Activated T-cell treated with anti-CD3 and anti-CD28 coated beads, Interleukin-2, amount 50 U/mL, for 4 hours (primary cell): ENCODE data around the gene PITPNC1. TPM values are rescaled to one million over a fixed set of nuclear protein-coding genes. Genes with fewer than 3 reads are reported as not detected.
"Not testable (repeated sequence)": the region's sequence is repeated elsewhere in the genome, so short reads cannot be mapped to it uniquely, and the experiment has no call there.

ENCODE experiments used
- ATAC-seq, 2 donors: fragments of 200-7000 bp; cut with Tn5 transposase; one replicate each; pipeline ENCODE4 v1.10.0; 2021
- DNase-seq: peaks from one replicate; pipeline ENCODE4 v3.0.0-alpha.2; 2020
- H3K27me3 Mint-ChIP-seq: one replicate; pipeline ENCODE4 v1.8.0; 2021; ENCODE audit warnings: low read depth, mixed read lengths
- H3K36me3 Mint-ChIP-seq: one replicate; pipeline ENCODE4 v1.8.0; 2022; ENCODE audit warnings: mixed read lengths; ENCODE audit not compliant: insufficient read depth
- H3K4me1 Mint-ChIP-seq: one replicate; pipeline ENCODE4 v1.8.0; 2021; ENCODE audit warnings: low read depth, mixed read lengths
- H3K4me3 Mint-ChIP-seq: one replicate; pipeline ENCODE4 v1.8.0; 2021; ENCODE audit warnings: mild to moderate bottlenecking, moderate library complexity, mixed read lengths
- H3K9me3 Mint-ChIP-seq: one replicate; pipeline ENCODE4 v1.8.0; 2021; ENCODE audit warnings: mixed read lengths
- total RNA-seq, 3 donors: library from RNA; stranded (reverse); gene quantifications; one replicate each; pipeline ENCODE4 v1.2.1, GENCODE V29; 2021

The PITPNC1 gene
- total RNA-seq, 3 donors from 2014 or later = 14.3 to 28.0 (median 19.7) TPM

GRCh38 chr17:67725807-67726206, 348.7 kb downstream of the PITPNC1 start:
- H3K4me3 Mint-ChIP-seq = peak overlapping the region; percentile 37
- ATAC-seq = no peak
- H3K36me3 Mint-ChIP-seq = peaks cover 45% of the 10 kb centered on the region
- DNase-seq = no peak
- H3K9me3 Mint-ChIP-seq = no peaks in the 10 kb centered on the region
- H3K4me1 Mint-ChIP-seq = peaks cover 32% of the 10 kb centered on the region
- no peaks in the 10 kb centered on the region for H3K27me3 Mint-ChIP-seq

GRCh38 chr17:67727152-67728039, 350.3 kb downstream of the PITPNC1 start:
- not testable (repeated sequence) for DNase-seq, H3K4me3 Mint-ChIP-seq, H3K27me3 Mint-ChIP-seq, ATAC-seq, H3K9me3 Mint-ChIP-seq
- H3K4me1 Mint-ChIP-seq = peaks cover 33% of the 10 kb centered on the region
- peaks cover 43% of the 10 kb centered on the region for H3K36me3 Mint-ChIP-seq

GRCh38 chr17:67729903-67730302, 352.8 kb downstream of the PITPNC1 start:
- no peak for ATAC-seq
- H3K9me3 Mint-ChIP-seq = no peaks in the 10 kb centered on the region
- peaks cover 45% of the 10 kb centered on the region for H3K4me1 Mint-ChIP-seq
- no peak for DNase-seq
- no peak overlapping the region for H3K4me3 Mint-ChIP-seq
- no peaks in the 10 kb centered on the region for H3K27me3 Mint-ChIP-seq
- peaks cover 56% of the 10 kb centered on the region for H3K36me3 Mint-ChIP-seq

- Mint-ChIP-seq H3K9me3 (no peaks in the 10 kb centered on the region), H3K36me3 (peaks cover 50% of the 10 kb centered on the region), H3K27me3 (no peaks in the 10 kb centered on the region), H3K4me1 (peaks cover 37% of the 10 kb centered on the region), H3K4me3 (no peak overlapping the region)
- no peak for DNase-seq
- ATAC-seq = no peak
These were observed 353.6 kb downstream of the PITPNC1 start for GRCh38 chr17:67730731-67731130.

GRCh38 chr17:67733449-67733848, 356.4 kb downstream of the PITPNC1 start:
- H3K4me1 Mint-ChIP-seq = peaks cover 26% of the 10 kb centered on the region
- ATAC-seq (no peak), DNase-seq (no peak)
- H3K4me3 Mint-ChIP-seq = no peak overlapping the region
- no peaks in the 10 kb centered on the region for H3K27me3 Mint-ChIP-seq
- peaks cover 60% of the 10 kb centered on the region for H3K36me3 Mint-ChIP-seq
- H3K9me3 Mint-ChIP-seq = no peaks in the 10 kb centered on the region

GRCh38 chr17:67737145-67737544, 360.1 kb downstream of the PITPNC1 start:
- no peaks in the 10 kb centered on the region for H3K9me3 Mint-ChIP-seq
- no peak for ATAC-seq
- H3K36me3 Mint-ChIP-seq = peaks cover 47% of the 10 kb centered on the region

GRCh38 chr17:67742025-67742424, 364.9 kb downstream of the PITPNC1 start:
- no peak for DNase-seq
- H3K4me3 Mint-ChIP-seq = no peak overlapping the region
- no peaks in the 10 kb centered on the region for H3K27me3 Mint-ChIP-seq
- H3K4me1 Mint-ChIP-seq = peaks cover 3% of the 10 kb centered on the region
- no peak for ATAC-seq
- H3K36me3 Mint-ChIP-seq = peaks cover 32% of the 10 kb centered on the region
- H3K9me3 Mint-ChIP-seq = no peaks in the 10 kb centered on the region

More at GRCh38 chr17:67737145-67737544, 360.1 kb downstream of the PITPNC1 start:
- Mint-ChIP-seq H3K4me3 (no peak overlapping the region), H3K4me1 (peaks cover 20% of the 10 kb centered on the region), H3K27me3 (no peaks in the 10 kb centered on the region)
- DNase-seq = no peak

Other genes starting within 250 kb of the PITPNC1 start
- 10 to 100 TPM; 41.1 to 47.2 (median 46.6) TPM for gene HELZ, start 132.1 kb upstream of the PITPNC1 start, total RNA-seq
- 100 to 1,000 TPM; 127 to 142 (median 139) TPM for gene PSMD12, start 10.7 kb upstream of the PITPNC1 start, total RNA-seq